PC-3 (cell line): ENCODE measurements around the gene CLK2.
"Not testable (repeated sequence)": the region's sequence is repeated elsewhere in the genome, so short reads cannot be mapped to it uniquely, and the experiment has no call there.

Source experiments
- CTCF ChIP-seq: fragments of 300-600 bp; sonication (generic); conservative IDR thresholded peaks from 2 replicates; pipeline ENCODE4 v1.5.1; 2017; ENCODE audit warnings: antibody characterized with exemption, low read depth, mild to moderate bottlenecking, low read length
- EZH2 ChIP-seq: fragments of 300-600 bp; sonication (generic); IDR thresholded peaks from one replicate; pipeline ENCODE4 v1.6.1; 2017; ENCODE audit warnings: antibody characterized with exemption, mild to moderate bottlenecking, low read length; ENCODE audit not compliant: unreplicated experiment
- EZH2phosphoT487 ChIP-seq: fragments of 300-600 bp; sonication (generic); IDR thresholded peaks from 2 replicates; pipeline ENCODE4 v1.6.1; 2018; ENCODE audit warnings: mild to moderate bottlenecking, antibody characterized with exemption, low read length, borderline replicate concordance

GRCh38 chr1:155225404-155225759 lies 47.9 kb downstream of the CLK2 start:
- not testable (repeated sequence) for TF ChIP-seq CTCF, EZH2, EZH2phosphoT487
